Colonic mucosa (tissue), 4 donors: ENCODE measurements around the gene TMEM131. TPM values are rescaled to one million over a fixed set of nuclear protein-coding genes. Genes with fewer than 3 reads are reported as not detected.

Experiments used
- DNase-seq: peaks from one replicate; pipeline ENCODE4 v3.0.0-alpha.2; 2020
- H3K27ac ChIP-seq: fragments of 200-600 bp; one replicate; pipeline ENCODE4 v1.8.0; 2021
- H3K27me3 ChIP-seq: fragments of 200-600 bp; one replicate; pipeline ENCODE4 v1.8.0; 2021
- H3K36me3 ChIP-seq: fragments of 200-600 bp; one replicate; pipeline ENCODE4 v1.8.0; 2021
- H3K4me1 ChIP-seq: fragments of 200-600 bp; one replicate; pipeline ENCODE4 v1.8.0; 2021; ENCODE audit warnings: mild to moderate bottlenecking
- H3K4me3 ChIP-seq: fragments of 200-600 bp; one replicate; pipeline ENCODE4 v1.8.0; 2021
- H3K9ac ChIP-seq, 2 donors: one replicate each; pipeline ENCODE4 v1.7.0; 2013; ENCODE audit warnings: control low read depth in 2 of 2, low read depth in 2 of 2, low read length in 2 of 2
- H3K9me3 ChIP-seq: fragments of 200-600 bp; one replicate; pipeline ENCODE4 v1.8.0; 2021
- intact Hi-C: fragments of 100-400 bp; cut with DNase I; formaldehyde crosslinking; loops from one replicate; pipeline ENCODE4 v1.14.1; 2022
- total RNA-seq, 2 donors: library from RNA; stranded (reverse); fragmentation: NEBNext Ultra II Directional in 1 of 2; extraction: Animal tissue kit (Norgen Biotek cat#: 25700) in 1 of 2; gene quantifications; one replicate each; pipeline ENCODE4 v1.2.1, GENCODE V29; 2021
- TF ChIP-seq, protein P1 (sequence below): fragments of 200-600 bp; IDR thresholded peaks from one replicate; pipeline ENCODE4 v1.8.0; 2022; ENCODE audit warnings: antibody characterized with exemption, mild to moderate bottlenecking
- donor health status: healthy.
- donor health status: DM: no; HTN: no; CAD: no.
- donor health status: DM: no; HTN: no; CAD: no.

TMEM131 gene
- total RNA-seq, 2 donors from 2014 or later: 52.4 to 60.8 TPM

DNA sequence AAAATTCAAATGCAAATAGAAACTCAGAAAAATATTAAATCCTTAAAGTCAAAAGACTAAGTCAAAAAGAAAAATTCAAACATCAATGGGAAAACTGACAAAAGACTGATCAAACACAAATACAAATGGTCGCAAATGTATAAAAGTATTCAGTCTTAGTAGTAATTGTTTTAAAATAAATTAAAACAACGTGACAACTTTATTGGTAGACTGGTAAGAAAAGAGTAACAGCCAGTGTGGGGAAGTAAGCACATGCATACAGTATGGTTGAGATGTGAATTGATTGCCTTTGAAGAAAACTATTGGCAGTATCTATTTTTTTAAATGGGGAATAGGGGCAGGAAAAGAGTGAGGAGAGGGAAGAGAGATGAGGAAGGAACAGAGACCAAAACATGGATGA lies 9.8 kb downstream of the TMEM131 start:
- no peaks in the 10 kb centered on the region for H3K4me1 ChIP-seq

DNA sequence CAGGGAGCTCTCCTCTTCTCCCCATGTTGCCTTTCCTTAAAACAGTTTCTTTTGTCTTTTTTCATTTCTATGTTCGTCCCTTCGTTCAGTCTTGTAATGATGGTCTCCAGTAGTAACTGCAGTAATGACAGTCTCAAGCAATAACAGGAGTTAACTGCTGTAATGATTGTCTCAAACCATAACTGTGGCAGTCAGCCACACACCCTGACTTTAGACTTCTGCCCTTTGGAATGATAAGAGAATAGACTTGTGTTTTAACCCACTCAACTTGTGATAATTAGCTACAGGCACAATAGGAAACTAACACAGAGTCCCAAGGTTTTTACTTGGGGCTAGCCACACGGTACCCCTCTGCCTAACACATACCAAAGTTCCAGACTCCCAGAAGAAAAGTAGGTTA lies 12.1 kb downstream of the TMEM131 start:
- Histone ChIP-seq H3K36me3 (no peaks in the 10 kb centered on the region), H3K9me3 (no peaks in the 10 kb centered on the region), H3K27me3 (no peaks in the 10 kb centered on the region), H3K27ac (peak overlapping the region; percentile 52), H3K4me1 (no peaks in the 10 kb centered on the region), H3K4me3 (no peak overlapping the region), H3K9ac (peak overlapping the region in 1 of 2 donors; percentile 46)
- TF ChIP-seq, protein P1, sequence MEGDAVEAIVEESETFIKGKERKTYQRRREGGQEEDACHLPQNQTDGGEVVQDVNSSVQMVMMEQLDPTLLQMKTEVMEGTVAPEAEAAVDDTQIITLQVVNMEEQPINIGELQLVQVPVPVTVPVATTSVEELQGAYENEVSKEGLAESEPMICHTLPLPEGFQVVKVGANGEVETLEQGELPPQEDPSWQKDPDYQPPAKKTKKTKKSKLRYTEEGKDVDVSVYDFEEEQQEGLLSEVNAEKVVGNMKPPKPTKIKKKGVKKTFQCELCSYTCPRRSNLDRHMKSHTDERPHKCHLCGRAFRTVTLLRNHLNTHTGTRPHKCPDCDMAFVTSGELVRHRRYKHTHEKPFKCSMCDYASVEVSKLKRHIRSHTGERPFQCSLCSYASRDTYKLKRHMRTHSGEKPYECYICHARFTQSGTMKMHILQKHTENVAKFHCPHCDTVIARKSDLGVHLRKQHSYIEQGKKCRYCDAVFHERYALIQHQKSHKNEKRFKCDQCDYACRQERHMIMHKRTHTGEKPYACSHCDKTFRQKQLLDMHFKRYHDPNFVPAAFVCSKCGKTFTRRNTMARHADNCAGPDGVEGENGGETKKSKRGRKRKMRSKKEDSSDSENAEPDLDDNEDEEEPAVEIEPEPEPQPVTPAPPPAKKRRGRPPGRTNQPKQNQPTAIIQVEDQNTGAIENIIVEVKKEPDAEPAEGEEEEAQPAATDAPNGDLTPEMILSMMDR: no peak
- no peak for DNase-seq
- intact Hi-C loops: no loop called here

More for the DNA sequence above, 9.8 kb downstream of the TMEM131 start:
- no peak for DNase-seq
- Histone ChIP-seq H3K9ac (no peak overlapping the region), H3K9me3 (no peaks in the 10 kb centered on the region), H3K27ac (no peak overlapping the region), H3K36me3 (no peaks in the 10 kb centered on the region), H3K27me3 (no peaks in the 10 kb centered on the region), H3K4me3 (no peak overlapping the region)
- intact Hi-C loops: no loop called here
- TF ChIP-seq, protein P1: no peak

DNA sequence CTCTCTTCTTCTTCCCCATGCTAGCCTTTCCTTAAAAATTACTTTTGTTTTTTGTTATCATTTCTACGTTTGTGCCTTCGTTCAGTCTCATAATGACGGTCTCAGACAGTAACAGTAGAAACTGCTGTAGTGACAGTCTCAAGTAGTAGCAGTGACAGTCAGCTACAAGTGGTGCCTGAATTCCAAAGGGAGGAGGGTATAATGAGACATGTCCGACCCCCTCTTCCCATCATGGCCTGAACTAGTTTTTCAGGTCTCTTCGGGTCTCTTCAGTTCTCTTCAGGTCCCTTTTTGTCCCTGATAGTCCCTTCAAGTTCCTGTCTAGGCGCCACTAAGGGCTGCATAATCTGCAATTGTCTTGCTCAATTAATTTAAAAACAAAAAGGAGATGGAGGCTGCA lies 12.6 kb downstream of the TMEM131 start:
- no peaks in the 10 kb centered on the region for H3K27me3 ChIP-seq
- H3K9me3 ChIP-seq: no peaks in the 10 kb centered on the region
- no peaks in the 10 kb centered on the region for H3K36me3 ChIP-seq
- no peak for DNase-seq
- H3K4me1 ChIP-seq: no peaks in the 10 kb centered on the region
- H3K27ac ChIP-seq: no peak overlapping the region
- intact Hi-C loops: no loop called here
- TF ChIP-seq, protein P1: no peak
- H3K9ac ChIP-seq: peak overlapping the region in 1 of 2 donors; percentile 46
- no peak overlapping the region for H3K4me3 ChIP-seq

DNA sequence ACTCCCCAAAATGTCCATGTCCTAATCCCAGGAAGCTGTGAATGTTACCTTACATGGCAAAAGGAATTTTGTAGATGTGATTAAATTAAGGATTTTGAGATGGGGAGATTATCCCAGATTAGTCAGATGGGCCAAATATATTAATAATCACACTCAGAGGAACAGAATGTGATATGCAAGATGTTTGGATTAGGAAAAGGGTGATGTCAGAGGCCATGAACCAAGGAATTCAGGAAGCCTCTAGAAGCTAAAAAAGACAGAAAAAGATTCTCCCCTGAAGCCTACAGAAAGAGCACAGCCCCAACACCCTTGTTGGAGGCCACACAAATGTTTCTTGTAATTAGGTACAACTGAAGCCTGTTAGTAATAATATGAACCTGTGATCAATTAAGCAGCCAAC lies 13.1 kb downstream of the TMEM131 start:
- no peak for DNase-seq
- intact Hi-C loops: no loop called here
- Histone ChIP-seq H3K36me3 (no peaks in the 10 kb centered on the region), H3K27me3 (no peaks in the 10 kb centered on the region), H3K27ac (no peak overlapping the region), H3K9me3 (no peaks in the 10 kb centered on the region), H3K9ac (no peak overlapping the region), H3K4me3 (no peak overlapping the region), H3K4me1 (no peaks in the 10 kb centered on the region)
- TF ChIP-seq, protein P1: no peak

DNA sequence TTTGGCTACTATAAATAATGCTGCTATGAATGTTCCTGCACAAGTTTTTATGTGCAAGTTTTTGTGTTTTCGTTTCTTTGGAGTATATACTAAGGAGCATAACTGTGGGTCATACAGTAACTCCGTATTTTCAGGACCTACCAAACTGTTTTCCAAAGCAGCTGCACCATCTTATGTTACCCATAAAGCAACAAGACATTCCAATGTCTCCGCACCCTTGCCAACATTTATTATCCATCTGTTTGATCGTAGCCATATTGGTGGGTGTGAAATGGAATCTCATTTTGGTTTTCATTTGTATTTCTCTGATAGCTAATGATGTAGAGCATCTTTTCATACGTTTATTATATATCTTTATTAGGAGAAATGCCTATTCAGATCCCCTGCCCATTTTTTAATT lies 13.8 kb downstream of the TMEM131 start:
- no peak overlapping the region for H3K4me3 ChIP-seq
- H3K27ac ChIP-seq: no peak overlapping the region
- TF ChIP-seq, protein P1: no peak
- H3K4me1 ChIP-seq: no peaks in the 10 kb centered on the region
- H3K9me3 ChIP-seq: no peaks in the 10 kb centered on the region
- H3K27me3 ChIP-seq: no peaks in the 10 kb centered on the region
- intact Hi-C loops: no loop called here
- H3K36me3 ChIP-seq: no peaks in the 10 kb centered on the region
- H3K9ac ChIP-seq: no peak overlapping the region
- no peak for DNase-seq

DNA sequence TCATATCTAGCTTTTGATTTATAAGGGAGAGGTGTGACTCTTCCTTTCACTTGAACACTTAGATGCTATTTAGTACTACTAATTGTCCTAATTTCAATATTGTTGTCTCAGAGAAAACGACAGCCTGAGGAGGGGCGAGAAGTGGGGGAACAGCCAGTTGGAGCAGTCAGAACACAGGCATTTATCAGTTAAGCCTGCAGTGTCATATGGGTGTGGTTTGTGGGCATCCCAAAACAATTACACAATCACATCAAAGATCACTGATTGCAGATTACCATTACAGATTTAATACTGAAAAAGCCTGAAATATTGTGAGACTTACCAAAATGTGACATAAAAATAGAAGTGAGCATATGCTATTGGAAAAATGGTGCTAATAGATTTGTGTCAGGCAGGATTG lies 15.8 kb downstream of the TMEM131 start:
- Histone ChIP-seq H3K27ac (no peak overlapping the region), H3K27me3 (no peaks in the 10 kb centered on the region), H3K9me3 (no peaks in the 10 kb centered on the region), H3K9ac (no peak overlapping the region), H3K4me3 (no peak overlapping the region), H3K36me3 (no peaks in the 10 kb centered on the region), H3K4me1 (no peaks in the 10 kb centered on the region)
- no peak for DNase-seq
- intact Hi-C loops: no loop called here
- TF ChIP-seq, protein P1: no peak
